Measurements from ENCODE around the gene ARL5A. TPM values are rescaled to one million over a fixed set of nuclear protein-coding genes. Genes with fewer than 3 reads are reported as not detected.

Gene ARL5A
- total and polyA plus RNA-seq, 2 donors (not counting 3 experiments of a cell fraction or from before 2014, with no cell fraction given), result 25.8 to 73.2 TPM

DNA sequence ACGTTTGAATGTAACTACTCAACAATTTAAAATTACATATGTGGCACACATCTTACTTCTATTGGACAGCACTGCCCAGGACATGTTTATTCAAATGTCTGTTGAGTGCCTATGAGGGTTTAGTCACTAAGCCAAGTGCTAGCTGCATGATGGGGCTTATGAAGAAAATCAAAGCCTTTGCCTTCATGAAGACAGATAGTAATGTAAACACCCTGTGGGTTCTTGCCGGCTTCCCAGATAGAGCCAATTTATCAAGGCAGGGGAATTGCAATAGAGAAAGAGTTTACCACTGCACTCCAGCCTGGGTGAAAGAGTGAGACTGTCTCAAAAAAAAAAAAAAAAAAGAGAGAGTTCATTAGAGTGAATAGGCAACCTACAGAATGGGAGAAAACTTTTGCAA lies 50.3 kb downstream of the ARL5A start:
- no peak overlapping the region for H3K9ac ChIP-seq (replicated peaks; ENCODE audit: extremely low read depth, insufficient read depth, low read length)
- H3K9me1 ChIP-seq (replicated peaks; ENCODE audit: control insufficient read depth, extremely low read depth, insufficient read depth, low read length), result no peaks in the 10 kb centered on the region
- DNase-seq (ENCODE audit: low read depth, low spot score) (no peak), FAIRE-seq (no peak)
- dilution Hi-C loops (cut with MboI; ENCODE audit: extremely low pct_ligation_motif_present, low sequenced_read_pairs) (no loop called here), intact Hi-C loops (cut with micrococcal nuclease) (no loop called here)
- no peak overlapping the region for H3K4me2 ChIP-seq (ENCODE audit: insufficient read depth, low read length)
- no peak overlapping the region for H2AFZ ChIP-seq (ENCODE audit: low read depth, low read length)
- ChIA-PET POLR2A (no interaction called here), CTCF (interaction anchor here (0.7 to 1.5 kb wide), 4 partner anchors 9 to 30 kb away, joined by 3 read pairs; no protein-coding TSS in a partner anchor)
- H3K4me1 ChIP-seq (ENCODE audit: control insufficient read depth, extremely low read depth, insufficient read depth, low read length), result peaks cover 5% of the 10 kb centered on the region
- TF ChIP-seq, protein P1, sequence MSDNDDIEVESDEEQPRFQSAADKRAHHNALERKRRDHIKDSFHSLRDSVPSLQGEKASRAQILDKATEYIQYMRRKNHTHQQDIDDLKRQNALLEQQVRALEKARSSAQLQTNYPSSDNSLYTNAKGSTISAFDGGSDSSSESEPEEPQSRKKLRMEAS (IDR thresholded peaks at IDR 0.05; ENCODE audit: insufficient read depth, insufficient read length), result no peak
- TF ChIP-seq CTCF (IDR thresholded peaks at IDR 0.05; ENCODE audit: extremely low read depth in 1 of 2, insufficient read depth in 1 of 2, low read depth in 1 of 2, low read length in 2 of 2), result no peak
- no peak for TF ChIP-seq JUN (IDR thresholded peaks at IDR 0.05; ENCODE audit: borderline replicate concordance, insufficient read depth, insufficient read length, low read depth)
- TF ChIP-seq GATA2 (IDR thresholded peaks at IDR 0.05; ENCODE audit: insufficient read depth, insufficient read length, low read depth, low read length), result no peak
- TF ChIP-seq FOS (IDR thresholded peaks at IDR 0.05; ENCODE audit: borderline replicate concordance, insufficient read depth, low read length), result no peak
- no peak for TF ChIP-seq POLR2A (IDR thresholded peaks at IDR 0.05; ENCODE audit: low read depth, low read length)
- TF ChIP-seq MYC (IDR thresholded peaks at IDR 0.05; ENCODE audit: low read depth, low read length), result no peak
- TF ChIP-seq POLR2AphosphoS5 (IDR thresholded peaks at IDR 0.05; ENCODE audit: insufficient read depth, low read depth, low read length), result no peak
- no peak for TF ChIP-seq EZH2 (IDR thresholded peaks at IDR 0.05; ENCODE audit: borderline replicate concordance, low read depth, low read length, severe bottlenecking)
- no peaks in the 10 kb centered on the region for H4K20me1 ChIP-seq (replicated peaks; ENCODE audit: control insufficient read depth, extremely low read depth, insufficient read depth, low read length)
- no peaks in the 10 kb centered on the region for H3K9me3 ChIP-seq (replicated peaks; ENCODE audit: control insufficient read depth, insufficient read depth, low read length)
- no TSS peak for BruUV-seq (replicated peaks)
- no peak overlapping the region for H3K27ac ChIP-seq (ENCODE audit: insufficient read depth, low read depth, low read length)
- peaks cover 4 to 8% of the 10 kb centered on the region in 2 experiments for H3K36me3 ChIP-seq (ENCODE audit: control insufficient read depth in 2 of 2, extremely low read depth in 1 of 2, insufficient read depth in 2 of 2, low read length in 2 of 2)
- H3K27me3 ChIP-seq (ENCODE audit: control insufficient read depth in 2 of 2, insufficient read depth in 2 of 2, low read length in 2 of 2), result no peaks in the 10 kb centered on the region
- H3K4me3 ChIP-seq (replicated peaks in 1 of 3; ENCODE audit: insufficient read depth in 1 of 3, low read depth in 1 of 3, low read length in 3 of 3), result no peak overlapping the region
- H3K79me2 ChIP-seq (ENCODE audit: control insufficient read depth, insufficient read depth, low read length), result no peaks in the 10 kb centered on the region
